Putamen (tissue), 1 donor: ENCODE measurements around the gene PIGS.
"Not testable (repeated sequence)": the region's sequence is repeated elsewhere in the genome, so short reads cannot be mapped to it uniquely, and the experiment has no call there.

ENCODE experiments used
- DNase-seq: peaks from one replicate; pipeline ENCODE4 v3.0.0-alpha.2; 2016; ENCODE audit warnings: low spot score

The PIGS gene

DNA sequence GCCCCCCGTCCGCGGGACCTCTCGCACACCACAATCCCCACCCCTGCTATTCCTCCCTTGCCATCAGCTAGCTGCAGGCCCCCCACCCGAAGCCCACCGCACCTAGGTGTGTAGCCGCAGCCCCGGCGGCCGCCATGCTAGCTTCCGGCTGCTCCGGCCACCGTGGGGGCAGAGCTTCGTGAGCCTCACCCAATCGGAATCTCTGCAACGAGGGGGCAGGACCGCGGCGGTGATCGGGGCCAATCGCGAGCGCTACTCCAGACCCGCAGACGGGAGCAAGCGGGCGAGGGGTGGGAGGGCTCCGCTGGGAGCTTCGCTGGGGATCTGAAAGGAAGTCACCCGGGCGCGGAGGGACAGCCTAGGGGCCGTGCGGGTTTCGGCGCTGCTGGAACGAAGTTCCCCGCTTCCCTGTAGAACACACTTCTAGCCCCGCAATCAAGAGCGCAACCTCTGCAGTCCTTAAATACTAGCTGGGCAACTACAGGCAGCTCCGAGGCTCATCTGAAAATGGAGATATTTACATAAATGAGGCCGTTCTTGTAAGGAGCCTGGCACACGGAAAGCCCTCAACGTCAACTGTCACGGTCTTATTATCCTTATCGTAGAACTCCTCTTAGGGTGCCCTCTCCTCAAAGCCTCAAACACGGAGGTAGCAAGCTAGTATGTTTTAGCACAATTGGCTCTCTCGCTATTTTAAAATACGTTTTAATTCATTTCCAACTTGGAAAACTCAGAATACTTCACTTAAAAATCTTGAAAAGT is at the start of gene PIGS:
PIGS (minus strand) TSS at position 164 of the 762 bp plus-strand sequence; CDS start at position 136, 28 bp downstream.
- peak; percentile 96 for DNase-seq

DNA sequence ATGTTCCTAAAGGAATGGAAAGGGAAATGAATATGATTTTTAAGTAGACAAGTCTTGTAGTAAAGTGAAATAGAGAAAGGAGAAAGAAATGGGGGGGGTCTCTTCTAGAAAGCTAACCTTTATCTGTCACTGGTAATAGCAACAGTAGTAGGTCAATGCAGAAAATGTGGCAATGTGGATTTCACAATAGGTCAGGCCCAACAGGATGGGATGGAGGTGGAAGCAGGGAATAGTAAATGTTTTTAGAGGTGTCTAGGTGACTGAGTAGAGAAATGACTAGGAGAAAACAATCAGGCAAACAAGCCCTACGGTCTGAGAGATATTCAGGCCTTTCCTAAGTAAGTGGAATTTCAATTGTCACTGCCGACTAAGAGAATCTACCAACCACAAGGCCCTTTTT is 48.7 kb upstream of the PIGS start:
- DNase-seq, result no peak

DNA sequence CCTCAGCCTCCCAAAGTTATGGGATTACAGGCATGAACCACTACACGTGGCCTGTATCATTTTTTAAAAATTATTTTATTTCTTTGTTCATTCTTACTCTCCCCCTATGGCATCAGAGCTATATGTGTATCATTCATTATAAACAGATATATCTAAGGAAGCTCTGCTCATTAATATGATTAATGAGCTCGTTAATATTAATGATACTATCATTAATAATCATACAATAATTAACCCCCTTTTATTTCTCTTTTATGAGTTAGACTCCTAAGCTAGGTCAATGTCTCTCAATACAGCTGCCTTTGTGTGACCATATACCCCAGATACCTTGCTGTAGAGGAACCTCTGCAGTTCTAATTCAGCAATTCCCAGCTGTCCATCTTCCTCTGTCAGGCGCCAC is 47.1 kb upstream of the PIGS start:
- DNase-seq, result no peak

DNA sequence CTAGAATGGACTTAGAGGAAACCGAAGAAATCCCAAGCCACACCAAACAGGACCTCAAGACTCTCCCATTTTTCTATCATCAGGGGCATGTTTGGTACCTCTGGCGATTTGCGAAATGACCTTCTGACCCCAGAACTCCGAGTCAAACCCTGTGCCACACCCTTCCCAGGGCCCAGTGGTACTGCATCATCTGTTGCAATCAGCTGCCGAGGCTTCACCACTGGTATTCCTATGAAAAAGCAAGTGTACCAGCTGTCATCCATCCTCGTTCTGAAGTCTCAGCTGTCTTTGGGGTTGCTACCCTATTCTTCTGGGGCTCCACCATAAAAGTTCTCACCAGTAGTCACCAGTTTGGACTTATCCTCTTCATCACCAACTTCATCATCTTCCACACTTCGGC is 45.0 kb upstream of the PIGS start:
- DNase-seq, result no peak

DNA sequence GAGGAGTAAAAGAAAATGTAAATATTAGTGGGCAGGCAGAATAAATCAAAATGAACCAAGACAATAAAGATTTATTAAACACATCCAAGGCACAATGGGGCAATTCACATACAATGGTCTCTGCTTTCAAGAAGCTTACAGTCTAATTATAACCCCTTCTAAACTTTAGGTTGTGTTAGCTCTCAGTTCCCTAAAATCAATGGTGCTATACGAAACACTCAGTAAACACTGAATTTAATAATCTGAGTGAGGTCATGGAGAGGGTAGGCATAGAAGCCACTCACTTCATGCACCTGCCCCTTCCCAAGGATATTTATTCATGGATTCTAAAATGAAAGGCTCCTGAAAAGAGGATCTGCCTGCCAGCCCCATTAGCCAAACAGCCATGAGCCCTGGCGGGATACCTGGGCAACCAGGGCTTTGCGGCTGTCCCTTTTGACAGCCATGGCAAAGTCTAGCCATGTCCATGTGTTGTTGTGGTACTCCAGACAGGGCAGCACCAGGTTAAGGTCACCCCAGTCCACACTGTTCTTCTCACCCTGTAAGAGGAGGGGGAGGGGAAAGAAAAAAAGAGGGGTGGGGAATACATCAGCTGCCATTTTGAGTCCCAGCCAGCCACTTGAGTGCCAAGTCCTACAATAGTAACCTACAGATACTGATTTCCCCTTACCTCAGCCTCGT is 44.1 kb upstream of the PIGS start:
- DNase-seq, result no peak

DNA sequence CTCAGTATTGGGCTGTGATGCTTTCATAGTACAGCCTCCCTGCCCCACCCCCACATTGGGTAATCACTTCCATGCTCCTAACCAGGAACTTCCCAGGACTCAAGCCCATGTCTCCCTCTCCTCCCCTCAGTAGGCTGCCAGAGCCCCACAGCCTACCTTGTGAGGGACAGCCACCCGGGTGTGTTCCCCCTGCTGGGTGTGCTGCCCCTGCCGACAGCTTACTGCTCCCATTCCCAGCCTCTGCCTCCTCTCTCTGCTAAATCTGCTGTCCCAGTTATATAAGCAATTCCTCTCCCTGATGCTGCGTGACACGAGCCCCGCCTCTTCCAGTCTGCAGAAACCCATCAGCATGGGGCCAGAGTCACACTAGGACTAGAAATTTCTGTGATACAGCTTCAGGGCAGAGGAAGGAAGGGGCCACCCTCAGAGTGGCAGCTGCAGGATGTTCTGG is 42.6 kb upstream of the PIGS start, which contains the start of gene RSKR:
RSKR (minus strand) TSS at position 255 of the 451 bp plus-strand sequence; CDS start at position 231, 24 bp downstream.
- DNase-seq, result peak; percentile 79

DNA sequence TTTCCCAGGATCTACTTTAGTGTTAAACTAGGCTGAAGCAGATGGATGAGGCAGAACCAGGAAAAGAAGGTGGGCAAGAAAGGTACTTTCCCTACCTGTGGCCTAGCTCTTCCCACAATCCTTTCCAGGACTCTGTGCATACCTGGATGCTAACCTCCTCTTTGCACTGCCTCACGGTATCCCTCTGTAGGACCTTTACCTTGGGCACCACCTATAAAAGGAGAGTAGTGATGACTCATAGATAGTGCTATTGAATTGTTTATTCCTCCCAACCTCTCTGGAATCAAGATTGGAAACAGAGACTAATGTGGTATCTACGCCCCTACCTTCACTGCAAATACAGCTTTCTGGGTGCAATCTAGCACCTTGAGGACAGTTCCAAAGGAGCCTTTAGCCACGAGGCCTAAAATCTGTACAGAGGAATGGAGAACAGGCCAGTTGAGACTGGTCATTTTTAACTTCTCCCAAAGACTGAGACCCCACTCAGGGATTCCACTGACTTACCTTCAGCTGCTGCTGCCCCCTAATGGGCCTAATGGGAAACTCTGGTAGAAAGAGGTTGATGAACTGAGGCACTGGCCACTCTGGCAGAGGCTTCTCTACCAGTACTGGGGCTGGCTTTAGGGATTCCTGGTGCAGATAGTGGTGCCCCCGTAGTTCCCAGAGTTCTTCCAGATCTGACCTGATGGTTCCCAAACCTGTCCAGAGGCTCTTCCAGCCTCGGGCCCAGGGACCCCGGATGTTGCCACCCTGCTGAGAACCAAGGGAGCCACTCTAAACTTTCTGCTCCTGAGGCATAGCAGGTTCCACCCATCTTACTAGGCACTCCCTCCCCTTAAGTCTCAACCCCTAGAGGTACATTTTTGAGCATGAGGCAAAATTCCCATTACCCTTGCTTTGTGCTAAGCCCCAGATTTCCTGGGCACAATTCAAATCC is 41.9 kb upstream of the PIGS start:
- DNase-seq, result no peak

DNA sequence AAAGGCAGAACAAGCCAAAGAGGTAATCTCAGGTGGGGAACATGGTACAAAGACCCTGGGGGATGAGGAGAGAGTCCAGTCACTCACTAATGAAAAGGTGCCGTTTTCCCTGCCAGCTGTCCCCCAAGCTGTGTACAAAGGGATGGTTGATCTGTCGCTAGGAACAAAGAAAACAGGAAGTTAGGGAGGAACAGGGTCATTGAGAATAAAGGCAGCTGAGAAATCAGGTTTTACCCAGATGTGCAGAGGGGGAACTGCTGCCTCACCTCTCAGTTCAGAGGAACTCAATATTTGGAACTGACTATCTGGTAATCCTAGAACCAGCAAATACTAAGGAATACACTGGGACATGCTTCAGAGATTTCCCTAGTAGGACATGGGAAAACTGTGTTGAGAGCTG is 41.2 kb upstream of the PIGS start:
- DNase-seq, result no peak

GRCh38 chr17:28610376-28610775 is 39.1 kb upstream of the PIGS start:
- no peak for DNase-seq

GRCh38 chr17:28604031-28604430 is 32.7 kb upstream of the PIGS start:
- not testable (repeated sequence) for DNase-seq

DNA sequence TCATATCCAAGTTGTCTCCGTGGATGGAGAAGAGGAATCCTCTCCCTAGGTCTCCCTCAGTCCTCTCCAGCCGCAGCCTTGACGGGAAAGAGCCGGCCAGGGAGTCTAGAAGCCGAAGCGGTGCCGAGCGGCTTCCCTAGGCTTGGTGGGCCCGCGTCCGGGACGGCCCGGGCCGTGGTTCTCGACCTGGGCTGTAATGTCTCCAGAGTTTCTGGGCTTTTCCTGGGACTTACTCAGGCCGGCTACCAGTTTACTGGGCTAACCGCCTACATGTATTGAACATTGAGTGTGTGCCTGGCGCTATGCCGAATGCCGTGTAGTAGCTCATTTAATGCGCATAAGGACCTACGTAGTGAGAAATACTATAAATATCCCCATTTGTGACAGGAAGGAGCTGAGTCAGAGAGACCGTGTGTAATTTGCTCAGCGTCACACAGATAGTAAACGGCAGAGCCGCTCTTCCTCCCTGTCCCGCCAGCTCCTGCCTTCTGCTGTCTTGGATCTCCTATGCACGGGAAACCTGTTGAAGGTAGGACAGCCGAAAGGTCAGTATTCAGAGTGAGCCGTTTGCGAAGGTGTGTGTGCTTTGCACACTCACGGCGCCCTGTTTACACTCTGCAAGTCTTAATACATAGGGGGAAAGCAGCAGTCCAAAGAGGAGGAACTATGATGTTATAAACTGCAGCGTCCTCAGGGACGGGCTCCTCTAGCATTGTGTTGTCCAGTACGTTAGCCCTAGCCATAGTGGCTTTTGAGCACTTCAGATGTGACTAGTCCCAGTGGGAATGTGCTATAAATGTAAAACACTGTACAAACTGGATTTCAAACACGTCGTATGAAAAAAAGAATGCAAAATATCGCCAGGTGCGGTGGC is 28.2 kb upstream of the PIGS start:
- no peak for DNase-seq

- DNase-seq, result peak; percentile 86
Observed at GRCh38 chr17:28598799-28599310, 27.5 kb upstream of the PIGS start, which contains the start of gene SPAG5. SPAG5 (minus strand) TSS chr17:28599025; CDS start chr17:28598946, 79 bp downstream.

GRCh38 chr17:28598389-28598788 is 27.1 kb upstream of the PIGS start:
- no peak for DNase-seq

GRCh38 chr17:28597606-28598383 is 26.5 kb upstream of the PIGS start:
- DNase-seq, result no peak

DNA sequence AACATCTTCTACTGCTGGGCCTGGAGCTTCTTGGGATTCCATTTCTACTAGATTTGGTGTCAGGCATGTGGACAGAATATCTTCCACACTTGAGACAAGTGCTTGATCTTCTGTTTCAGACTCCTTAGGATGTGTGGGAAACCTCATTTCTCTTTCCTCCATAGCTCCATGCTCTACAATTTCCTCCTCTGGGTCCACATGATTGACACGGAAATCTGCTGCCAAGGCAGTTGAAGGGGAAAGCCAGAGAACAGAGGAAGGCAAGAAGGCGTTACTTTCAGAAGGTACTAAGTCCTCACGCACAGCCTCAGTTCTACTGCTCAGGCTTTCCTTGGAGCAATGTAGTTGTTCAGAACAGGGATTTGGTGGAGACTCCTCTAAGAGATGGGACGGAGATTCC is 20.9 kb upstream of the PIGS start:
- DNase-seq, result no peak

DNA sequence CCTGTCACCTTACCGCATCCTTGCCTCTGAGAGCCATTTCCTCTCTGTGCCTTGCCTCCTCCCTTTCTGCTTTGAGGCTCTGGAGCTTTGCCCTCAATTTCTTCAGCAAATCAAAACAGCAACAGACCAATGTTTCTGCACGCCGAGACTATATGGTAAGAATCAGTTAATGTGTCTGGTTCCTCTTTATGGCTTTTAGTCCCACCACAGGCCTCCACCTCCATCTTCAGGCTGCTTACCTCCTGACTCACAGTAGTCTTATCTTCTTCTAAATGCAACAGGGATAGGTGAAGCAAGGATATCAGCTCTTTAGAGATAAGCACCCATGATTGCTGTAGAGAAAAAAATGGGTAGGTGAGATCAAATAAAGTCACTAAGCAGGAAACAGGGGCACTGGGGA is 14.5 kb upstream of the PIGS start:
- no peak for DNase-seq

- no peak for DNase-seq
Observed at GRCh38 chr17:28584434-28584833, 13.1 kb upstream of the PIGS start.

GRCh38 chr17:28582513-28582912 is 11.2 kb upstream of the PIGS start:
- DNase-seq, result no peak

DNA sequence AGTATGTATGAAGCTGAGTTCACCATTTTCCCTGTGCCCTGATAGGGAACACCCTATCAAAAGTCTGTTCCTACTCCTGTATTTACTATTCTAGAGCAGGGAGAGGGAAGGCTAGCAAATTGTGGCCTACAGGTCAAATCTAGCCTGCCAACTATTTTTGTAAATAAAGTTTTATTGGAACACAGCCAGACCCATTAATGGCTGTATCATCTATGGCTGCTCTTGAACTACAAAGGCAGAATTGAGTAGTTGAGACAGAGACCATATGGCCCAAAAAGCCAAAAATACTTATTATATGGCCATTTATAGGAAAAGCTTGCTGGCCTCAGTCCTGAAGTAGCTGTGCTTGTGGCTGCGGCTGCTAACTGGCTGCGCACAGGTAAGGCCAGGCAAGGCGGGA is 9.6 kb upstream of the PIGS start:
- DNase-seq, result no peak

GRCh38 chr17:28579526-28579925 is 8.2 kb upstream of the PIGS start:
- no peak for DNase-seq
